NCI-H1417 (cell line): ENCODE data around the gene COL18A1.

ENCODE experiments used
- DNase-seq, 3 experiments: peaks; one replicate each; lab custom pipeline; 2025; lab: John Stamatoyannopoulos, UW

Gene COL18A1

DNA sequence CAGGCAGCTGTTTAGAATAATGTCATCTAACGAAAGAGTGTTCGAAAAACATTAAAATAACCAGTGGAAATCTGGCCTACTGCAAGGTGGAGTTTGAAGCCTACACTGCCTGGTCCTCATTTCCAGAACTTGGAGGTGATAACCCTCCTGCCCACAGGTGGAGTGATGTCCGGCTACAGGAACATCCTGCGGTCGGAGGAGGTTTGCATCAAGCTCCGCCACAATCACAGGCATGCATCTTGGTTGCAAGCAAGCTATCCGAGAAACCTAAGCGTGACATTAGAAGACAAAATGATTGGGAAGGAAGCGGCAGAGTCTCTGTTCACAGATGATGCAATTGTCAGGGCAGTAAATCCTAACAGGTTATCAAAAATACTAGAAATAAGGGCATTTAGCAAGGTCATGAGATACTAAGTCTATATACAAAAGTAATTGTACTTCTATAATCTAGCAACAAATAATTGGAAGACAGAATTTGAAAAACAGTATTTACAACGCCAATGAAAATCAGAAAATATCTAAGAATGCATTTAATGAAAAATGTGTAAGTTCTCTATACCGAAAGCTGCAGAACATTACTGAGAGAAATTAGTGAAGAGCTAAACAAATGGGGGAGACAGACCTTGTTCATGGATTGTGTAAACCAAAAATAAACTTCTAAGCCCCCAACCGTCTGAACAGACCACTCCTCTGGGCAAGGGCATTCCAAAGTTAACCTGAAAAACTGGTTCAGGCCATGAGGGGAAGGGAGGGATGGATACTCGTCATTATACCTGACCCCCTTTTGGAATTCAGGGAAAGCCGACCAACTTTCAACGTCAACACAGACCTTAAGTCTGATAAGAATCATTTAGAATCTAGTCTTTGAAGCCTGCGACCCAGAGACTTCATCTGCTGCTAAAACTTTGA, 141.9 kb downstream of the COL18A1 start:
- no peak for DNase-seq

DNA sequence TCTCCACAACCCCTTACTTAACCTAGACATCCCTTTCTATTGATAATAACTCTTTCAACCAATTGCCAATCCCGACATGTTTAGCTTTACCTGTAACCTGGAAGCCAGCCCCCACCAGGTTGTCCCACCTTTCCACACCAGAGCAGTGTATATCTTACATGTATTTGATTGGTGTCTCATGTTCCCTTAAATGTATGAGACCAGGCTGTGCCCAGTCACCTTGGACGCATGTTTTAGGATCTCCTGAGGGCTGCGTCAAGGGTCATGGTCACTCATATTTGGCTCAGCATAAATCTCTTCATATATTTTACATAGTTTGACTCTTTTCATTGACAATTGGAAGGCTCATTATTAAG, 142.6 kb downstream of the COL18A1 start:
- no peak for DNase-seq

DNA sequence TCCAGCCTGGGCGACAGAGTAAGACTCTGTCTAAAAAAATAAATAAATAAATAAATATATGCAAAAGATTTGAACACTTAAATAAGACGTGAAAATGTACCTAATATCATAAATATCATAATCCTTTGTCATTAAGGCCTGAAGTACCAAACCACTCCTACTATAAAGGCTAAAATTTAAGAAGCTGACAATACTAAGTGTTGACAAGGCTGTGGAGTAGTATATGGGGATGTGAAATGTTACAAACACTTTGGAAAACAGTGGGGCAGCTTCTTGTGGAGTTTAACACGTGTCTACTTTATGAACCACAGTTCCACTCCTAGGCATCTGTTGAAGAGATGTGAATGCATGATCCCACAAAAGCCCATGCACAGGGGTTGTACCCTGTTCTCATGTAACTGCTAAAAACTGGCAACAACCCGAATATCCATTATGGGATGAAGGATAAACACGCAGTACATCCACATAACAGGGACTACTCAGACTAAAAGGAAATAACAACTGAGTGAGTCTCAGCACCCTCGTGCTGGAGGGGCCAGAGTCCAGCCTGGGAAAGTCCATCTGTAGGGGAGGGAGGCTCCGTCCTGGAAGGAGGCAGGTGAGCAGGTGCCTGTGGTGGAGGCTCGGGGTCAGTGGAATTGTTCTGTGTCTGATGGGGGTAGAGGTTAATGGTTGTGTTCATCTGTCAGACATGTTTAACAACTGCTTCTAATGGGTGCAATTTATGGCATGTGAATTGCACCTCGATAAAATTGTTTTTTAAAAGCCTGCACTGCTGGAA, 143.9 kb downstream of the COL18A1 start:
- peak in 1 of 3 experiments; percentile 62 for DNase-seq

DNA sequence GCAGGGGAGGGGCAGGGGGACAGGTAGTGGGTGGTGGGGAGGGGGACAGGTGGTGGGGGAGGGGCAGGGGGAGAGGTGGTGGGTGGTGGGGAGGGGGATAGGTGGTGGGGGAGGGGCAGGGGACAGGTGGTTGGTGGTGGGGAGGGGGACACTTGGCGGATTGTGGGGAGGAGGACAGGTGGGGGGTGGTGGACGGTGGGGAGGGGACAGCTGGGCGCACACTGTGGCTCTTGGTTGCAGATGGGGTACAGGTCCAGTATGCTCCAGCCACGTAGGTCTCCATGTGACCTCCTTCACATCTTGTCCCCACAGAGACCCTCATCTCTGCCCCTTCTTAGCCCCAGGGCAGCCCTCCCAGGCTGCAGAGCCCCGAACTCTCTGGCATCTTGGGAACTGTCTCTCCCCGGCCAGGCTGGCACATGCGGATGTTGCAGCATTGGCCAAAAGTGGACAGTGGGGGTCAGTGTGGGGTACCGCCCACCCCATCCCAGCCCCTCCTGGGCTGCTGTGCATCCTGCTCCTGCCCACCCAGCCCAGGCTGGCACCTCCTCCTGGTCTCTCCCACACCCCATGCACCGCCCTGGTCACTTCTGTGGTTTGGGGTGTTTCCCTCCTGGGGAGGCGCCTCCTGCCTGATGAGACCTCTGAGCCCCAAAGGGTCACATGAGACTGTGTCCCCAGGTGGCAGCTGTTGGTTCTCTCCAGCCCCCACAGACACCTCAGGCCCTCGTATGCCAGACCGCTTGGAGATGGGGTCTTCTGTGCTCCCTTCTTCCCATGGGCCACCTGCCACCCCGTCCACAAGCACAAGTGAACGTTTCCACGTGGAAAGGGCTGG, 144.9 kb downstream of the COL18A1 start:
- no peak for DNase-seq

DNA sequence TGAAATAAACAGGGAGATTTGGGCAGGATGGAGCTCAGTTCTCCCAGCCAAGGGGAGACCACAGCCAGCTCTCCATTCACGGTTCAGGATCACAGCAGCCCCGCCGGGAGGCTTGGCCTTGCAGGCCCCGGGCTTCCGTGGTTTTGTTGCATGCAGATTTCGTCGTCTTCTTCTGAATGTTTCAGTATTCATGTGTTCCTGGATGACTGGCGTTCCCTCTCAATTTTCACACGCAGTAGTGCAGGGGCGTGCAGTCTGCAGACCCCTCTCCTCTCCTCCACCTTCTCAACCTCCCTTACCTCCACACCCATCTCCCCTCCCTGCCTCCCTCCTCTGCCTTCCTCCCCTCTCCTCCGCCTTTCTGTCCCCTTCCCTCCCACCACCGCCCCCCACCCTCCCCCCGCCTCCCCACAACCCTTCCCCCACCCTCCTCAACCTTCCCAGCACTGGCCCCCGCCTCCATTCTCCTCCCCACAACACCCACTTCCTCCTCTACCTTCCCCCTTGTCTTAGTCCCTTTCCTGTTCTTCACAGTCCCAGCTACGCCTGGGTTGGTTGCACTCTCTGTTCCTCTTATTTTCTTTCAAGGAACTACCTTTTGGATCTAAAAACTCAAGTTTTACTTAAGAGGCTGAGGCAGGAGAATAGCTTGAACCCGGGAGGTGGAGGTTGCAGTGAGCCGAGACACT, 145.7 kb downstream of the COL18A1 start:
- no peak for DNase-seq

DNA sequence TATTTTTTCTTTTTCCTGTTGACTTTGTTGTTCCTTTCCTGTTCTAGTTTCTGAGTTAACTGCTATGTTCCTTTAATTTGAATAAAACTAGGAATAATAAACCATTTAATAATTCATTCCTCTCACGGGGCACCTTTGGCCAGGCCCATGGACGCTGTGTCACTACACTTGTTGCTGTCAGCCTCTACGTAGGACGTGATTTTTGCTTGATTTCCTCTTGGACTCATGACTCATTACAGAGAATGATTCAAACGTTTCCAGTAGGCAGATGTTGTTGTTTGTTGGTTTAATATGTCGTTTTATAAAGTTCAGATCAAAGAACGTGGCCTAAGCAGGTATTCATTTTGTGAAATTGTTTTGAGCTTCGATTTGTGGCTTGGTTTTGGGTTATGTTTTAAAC, 146.4 kb downstream of the COL18A1 start:
- no peak for DNase-seq

DNA sequence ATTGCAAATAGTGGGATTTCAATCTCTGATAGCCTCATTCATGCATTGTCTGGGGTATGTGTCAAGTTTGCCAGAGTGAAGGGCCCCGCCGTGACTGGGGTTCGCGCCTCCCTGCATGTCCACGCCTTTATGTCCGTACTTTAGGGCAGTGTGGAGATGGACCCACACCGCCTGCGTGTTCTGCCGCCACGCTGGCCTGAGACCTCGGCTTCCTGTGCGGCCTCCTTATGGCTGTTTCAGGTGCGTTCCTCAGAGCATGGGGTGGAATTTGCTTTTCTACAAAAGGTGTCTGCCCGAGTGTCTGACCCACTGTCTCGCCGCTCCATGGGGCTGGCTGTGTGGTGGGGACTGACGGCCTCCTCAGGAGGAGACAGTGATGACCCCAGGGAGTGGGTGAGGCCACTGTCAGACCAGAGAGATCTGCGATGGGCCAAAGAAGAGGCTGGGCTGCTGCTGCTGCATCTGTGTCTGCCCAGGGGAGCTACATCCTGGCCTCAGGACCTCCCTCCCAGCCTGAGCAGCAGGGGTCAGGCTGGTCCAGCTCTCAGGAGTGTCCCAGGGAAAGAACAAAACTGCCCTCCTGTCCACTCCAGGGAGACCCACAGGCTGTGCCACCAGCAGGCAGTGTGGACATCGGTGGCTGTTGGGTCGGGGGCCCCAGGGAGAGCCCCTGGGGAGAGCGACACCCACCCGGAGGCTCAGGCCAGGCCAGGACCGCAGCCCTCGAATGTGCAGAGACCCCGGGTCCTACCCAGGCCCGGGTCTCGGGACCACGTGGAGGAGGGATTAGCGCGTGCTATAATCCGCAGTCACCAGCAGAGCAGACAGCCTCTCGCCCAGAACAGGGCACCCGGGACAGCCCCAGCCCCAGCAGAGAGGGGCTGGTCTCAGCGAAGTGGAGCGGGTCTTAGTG, 147.1 kb downstream of the COL18A1 start:
- DNase-seq: no peak

DNA sequence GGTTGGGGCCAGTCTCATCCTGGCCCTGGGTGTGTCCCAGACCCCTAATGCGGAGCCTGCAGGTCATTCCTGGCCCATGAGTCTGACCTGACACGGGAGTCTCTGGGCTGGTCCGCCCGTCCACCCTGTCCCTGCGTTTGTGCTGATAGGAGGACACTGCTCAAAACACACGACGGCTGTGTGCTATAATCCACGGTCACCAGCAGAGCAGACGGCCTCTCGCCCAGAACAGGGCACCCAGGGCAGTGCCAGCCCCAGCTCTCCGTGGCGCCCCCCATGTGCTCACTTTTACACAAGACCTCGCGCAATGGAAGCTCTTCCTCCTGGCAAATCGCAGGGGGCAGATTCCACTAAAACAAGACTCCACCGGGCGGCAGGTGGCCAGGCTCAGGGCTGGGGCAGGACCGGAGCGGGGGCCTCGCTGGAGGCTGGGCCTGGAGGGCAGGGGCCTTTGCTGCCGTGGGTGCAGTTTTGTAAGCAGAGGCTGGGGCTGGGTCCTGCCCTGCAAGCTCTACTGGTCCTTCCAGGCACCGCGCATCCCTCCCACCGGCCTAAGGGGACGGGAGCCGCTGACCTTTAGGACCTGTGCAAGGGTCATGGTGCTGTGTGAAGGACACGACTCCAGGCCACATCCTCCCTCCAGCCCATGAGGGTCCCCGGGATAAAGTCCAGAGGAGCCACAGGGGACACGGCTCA, 147.9 kb downstream of the COL18A1 start:
- no peak for DNase-seq

DNA sequence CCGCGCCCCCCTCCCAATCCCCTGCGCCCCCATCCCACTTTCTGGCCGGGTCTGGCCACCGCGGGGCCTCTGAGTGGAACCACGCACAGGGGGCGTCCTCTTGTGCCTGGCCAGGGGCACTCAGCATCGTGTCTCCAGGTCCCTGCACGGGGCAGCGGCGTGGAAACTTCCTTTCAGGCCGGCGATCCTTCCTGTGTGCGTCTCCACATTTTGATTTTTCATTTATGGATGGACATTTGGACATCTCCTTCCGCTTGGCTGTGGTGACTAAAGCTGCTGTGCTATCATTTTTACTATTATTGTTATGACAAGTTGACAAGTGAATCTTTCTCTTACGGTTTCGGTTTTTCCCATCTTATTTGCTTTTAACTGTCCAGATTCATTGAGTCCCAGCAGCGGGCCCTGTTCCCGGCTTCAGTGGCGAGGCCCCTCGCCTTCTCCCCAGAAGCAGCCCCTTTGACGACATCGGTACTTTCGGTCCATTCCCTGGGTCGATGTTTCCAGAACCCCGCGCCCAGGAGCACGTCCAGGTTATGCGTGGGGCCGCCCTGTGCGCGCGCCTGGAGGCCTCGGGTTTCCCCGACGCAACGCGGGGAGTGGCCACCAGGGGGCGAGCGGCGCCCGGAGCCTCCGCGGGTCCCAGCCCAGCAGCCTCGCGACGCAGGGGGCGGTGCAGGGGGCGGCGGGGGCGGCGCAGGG, 149.7 kb downstream of the COL18A1 start:
- peak; percentile 71 to 83 (median 81) for DNase-seq

DNA sequence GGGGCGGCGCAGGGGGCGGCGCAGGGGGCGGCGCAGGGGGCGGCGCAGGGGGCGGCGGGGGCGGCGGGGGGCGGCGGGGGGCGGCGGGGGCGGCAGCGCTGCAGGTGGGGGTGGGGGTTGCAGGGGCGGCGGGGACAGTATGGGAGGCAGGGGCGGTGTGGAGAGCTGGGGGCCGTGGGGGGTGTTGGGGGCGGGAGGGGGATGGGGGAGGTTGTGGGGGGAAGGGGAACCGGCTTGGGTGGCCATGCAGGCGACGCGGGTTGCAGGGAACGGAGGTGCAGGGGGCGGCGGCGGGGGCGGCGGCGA, 150.2 kb downstream of the COL18A1 start:
- DNase-seq: no peak

DNA sequence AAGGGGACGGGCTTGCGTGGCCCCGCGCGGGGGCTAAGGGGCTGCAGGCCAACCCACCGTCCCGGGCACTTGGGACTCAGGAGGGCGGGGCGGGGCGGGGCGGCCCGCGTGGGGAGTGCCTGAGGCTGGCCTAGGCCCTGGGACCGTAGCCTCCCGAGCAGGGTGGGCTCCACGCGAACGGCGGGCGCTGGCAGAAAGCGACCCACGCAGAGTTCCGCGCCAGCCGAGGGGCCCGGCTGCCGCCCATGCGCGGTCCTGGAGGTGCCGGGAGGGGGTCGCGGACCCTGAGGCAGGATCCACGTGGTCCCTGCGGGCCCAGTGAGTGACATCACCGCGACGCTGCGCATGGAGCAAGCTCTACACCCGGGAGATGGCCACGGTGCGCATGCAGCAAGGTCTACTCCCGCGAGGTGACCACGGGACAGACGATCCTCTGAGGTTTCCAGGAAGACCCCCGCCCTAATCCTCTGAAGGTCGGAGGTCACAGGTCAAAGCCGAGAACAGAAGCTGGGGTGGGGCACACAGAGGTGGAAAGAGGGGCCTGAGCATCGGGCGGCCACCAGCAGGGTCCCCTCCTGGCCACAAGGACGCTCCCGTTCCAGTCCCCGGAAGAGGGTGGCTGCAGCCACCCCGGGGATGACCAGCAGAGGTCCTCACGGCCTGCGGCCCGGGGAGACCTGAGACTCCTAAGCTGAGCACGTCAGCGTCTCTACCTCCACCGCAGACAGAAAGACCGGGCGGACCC, 150.8 kb downstream of the COL18A1 start:
- peak; percentile 53 to 95 (median 95) for DNase-seq

DNA sequence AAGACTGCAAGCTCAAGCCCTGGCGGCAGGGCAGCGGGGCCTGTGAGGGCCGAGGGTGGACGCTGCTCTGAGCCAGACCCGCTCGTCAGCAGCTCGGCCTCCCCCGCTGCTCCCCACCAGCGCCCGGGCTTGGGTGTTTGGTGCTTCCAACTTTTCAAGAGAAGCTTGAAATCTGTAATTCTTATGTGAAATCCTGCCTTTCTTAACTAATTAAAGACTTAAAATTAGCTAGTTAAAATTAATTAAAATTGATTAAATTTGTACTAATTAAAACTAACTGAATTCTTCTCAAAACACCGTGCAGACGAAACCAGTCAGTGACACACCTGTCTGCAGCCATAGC, 151.3 kb downstream of the COL18A1 start:
- DNase-seq: no peak

DNA sequence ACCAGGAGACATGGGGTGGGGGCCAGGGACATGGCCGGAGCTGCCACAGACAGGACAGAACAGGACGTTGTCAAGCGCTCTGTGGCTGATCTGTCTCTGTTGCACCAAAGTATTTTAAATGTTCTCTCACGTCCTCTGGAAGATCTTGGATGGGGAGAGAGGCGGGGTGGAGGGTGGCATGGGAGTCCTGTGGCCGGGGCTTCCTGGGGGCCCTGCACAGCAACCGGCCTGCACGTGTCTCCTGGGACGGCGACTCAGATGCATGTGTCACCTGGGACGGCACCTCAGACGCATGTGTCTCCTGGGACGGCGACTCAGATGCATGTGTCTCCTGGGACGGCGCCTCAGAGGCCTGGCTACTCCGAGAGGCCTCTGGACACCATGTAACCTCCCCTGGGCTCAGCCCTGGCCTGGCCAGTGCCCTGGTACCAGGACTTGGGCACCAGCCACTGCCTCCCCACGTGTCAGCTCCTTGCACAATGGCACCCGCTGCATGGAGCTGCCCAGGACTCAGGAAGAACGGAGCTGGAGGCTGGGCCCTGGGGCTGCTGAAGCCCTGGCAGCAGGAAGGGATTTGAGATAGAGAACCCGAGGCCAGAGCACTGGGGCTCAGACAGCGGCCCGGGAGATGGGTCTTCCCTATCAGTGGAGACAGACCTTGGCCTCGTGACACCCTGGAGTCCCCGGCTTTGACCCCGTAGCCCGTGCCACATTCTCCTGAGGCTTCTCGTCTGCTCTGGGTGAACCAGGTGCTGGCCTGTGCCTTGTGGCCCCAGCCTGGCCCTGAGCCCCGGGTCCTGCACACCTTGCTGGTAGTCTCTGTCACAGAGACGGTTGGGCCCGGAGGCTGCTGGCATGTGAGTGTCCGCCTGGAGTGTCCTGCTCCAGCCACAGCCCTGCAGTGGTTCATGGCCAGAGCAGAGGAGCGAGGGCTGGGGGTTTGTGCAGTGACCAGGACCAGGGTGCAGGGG, 152.0 kb downstream of the COL18A1 start:
- no peak for DNase-seq

DNA sequence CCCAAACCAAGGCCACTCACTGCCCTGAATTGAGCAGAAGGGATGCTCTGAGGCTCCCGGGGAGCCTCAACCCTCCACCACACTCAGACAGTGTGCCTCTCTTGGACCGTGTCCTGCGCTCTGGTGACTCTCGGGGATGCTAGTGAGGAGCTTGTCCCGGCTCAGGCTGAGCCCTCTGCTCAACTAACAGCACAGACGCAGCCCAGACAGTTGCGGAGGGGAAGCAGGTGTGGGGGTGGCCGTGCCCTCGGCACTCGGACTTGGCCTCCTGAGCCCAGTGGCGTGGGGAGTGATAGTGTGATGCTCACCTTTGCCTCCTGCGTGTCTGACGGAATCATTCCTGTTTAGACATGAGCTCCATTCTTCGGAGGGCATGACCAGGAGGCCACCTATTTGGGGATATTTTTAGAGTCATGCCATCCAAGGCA, 152.7 kb downstream of the COL18A1 start:
- no peak for DNase-seq

DNA sequence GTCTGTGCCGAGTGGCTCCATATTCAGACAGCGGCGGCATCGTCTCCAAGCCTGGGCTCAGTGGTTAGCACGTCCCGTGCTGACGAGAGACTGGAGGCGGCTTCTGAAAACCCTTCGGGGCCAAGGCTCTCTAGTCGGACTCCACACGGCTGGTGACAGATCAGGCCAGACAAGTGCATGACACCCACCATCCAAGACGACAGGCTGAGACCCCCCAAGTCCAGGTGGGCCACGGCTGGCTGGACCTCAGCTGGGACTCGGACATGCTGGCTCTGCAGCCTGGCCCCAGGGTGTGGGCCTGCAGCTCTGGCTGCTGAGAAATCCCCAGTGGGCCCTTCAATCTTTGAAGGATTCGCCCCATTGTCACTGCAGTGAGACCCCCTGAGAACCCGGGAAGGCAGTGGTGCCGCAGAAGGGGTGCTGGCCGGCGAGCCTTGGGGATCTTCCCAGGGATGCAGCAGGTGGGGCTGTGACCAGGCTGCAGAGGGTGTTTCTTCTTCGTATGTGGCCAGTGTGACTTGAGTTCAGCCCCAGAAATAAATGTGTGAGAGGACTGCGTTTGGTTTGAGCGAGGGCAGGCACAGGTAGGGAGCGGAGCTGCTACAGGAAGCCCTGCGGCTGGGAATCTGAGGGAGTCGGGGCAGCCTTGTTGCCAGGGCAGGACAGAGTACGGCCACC, 153.2 kb downstream of the COL18A1 start:
- no peak for DNase-seq

DNA sequence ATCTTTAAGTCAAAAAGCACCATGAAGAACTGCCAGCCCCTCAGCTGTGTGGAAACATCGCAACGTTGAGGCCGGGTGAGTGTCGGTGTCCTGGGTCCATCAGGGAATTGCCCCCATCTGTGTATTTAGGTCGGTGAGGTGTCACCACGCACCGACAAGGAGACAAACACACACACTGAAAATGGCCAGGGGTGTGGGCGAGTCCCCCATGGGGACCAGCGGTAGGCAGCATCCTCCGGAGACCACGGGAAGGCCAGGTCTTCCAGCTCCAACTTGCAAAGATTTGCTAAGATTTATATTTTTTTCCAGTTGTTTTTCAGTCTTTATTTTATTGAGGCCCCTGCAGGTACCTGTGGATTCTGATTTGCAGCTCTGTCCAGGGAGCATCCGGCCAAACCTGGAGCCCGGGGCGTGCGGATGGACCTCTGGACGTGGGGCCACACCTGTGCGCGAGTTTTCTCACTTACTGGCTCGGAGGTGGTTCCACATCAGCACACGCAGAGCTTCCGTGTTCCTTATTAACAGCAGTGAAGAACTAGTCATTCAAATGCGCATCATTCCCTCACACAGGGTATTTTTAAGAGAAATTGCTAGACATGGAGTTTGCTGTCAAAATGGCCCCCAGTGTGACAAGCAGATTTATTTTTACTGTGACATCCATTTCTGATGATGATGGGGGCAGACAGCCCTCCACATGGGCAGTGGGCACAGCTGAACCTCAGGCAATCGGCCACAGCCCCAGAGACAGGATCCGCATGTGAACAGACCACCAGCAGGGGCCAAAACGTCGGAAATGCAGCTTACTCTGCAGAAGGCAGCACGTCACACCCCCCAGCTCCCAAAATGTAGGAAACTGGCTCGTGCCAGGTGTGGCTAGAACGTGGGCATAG, 154.5 kb downstream of the COL18A1 start:
- no peak for DNase-seq
